ENCODE results near the gene CTDP1.
"Not testable (repeated sequence)": the region's sequence is repeated elsewhere in the genome, so short reads cannot be mapped to it uniquely, and the experiment has no call there.

Gene CTDP1

GRCh38 chr18:79704631-79705030, 25.0 kb downstream of the CTDP1 start:
- DNase-seq = no peak

- no peak for DNase-seq
Measured at GRCh38 chr18:79705272-79705671, 25.7 kb downstream of the CTDP1 start.

DNA sequence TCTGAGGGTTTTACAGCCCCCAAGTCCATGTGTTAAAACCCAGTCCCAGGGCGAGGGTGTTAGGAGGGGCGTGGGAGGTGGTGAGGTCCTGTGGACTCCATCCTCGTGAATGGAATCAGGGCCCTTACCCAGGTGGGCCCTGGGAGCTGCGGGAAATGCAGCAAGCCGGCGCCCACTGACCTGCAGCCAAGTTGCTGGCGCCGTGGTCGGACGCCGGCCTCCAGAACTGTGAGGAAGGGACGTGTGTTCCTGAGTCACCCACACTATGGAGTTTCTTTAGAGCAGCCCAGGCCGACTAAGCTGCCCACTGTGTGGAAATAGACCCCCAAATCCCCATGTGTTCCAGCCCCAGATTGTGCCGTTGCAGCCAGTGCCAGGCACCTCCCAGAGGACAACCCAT, 26.4 kb downstream of the CTDP1 start:
- no peak for DNase-seq

DNA sequence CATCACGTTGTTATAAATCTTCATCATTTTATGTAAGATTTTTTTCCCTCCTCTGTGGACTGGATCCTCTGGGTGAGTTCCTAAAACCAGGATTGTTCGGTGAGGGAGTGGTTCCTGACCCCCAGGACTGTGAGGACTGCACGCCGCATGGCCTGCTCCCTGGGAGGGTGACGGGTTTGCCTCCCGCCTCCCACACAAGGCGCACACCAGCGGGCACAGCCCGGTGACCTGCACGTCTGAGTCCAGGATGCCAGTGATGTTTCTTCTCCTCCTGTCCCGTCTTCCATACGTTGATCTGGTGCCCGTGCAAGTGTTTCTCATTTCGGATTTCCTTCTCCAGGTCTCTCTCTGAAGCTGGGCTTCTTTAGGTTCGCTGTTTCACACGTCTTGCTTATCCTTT, 27.1 kb downstream of the CTDP1 start:
- no peak for DNase-seq

DNA sequence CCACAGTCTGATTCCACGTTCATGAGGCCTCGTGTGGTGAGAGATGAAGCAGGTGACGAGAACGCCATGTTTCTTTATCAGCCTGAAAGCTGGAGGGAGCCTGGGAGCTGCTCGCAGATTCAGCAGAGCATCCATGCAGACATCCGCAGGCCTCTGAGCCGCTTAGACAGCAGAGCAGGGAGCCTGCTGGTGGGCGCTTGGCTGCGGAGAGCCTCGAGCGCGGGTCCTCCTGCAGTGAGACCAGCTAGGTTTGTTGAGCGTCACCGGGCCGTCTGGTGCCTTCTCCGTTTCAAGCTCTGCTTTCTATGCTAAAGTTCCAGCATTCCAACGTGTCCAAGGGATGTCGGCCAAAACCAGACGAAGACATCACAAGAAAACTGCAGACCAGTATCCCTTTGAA, 27.6 kb downstream of the CTDP1 start:
- DNase-seq = no peak

DNA sequence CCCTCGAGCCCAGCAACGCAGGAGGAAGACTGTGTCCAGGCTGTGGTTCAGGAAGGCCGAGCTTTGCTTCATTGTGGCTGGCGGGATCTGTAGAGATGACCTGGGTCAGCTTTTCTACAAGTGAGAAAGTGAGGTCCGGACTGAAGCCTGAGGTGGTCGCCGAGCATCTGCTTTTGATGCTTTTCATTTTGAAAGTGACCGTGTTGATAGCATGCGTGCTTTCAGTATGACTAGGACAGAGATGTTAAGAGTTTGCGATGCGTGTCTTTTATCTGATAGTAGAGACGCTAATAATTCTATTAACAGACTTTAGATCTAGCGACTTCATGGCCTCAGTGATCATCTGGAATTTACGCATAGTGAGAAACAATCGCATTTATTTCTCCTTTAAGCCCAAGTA, 28.1 kb downstream of the CTDP1 start:
- DNase-seq = no peak

- DNase-seq = no peak
Measured at GRCh38 chr18:79708412-79708811, 28.8 kb downstream of the CTDP1 start.

DNA sequence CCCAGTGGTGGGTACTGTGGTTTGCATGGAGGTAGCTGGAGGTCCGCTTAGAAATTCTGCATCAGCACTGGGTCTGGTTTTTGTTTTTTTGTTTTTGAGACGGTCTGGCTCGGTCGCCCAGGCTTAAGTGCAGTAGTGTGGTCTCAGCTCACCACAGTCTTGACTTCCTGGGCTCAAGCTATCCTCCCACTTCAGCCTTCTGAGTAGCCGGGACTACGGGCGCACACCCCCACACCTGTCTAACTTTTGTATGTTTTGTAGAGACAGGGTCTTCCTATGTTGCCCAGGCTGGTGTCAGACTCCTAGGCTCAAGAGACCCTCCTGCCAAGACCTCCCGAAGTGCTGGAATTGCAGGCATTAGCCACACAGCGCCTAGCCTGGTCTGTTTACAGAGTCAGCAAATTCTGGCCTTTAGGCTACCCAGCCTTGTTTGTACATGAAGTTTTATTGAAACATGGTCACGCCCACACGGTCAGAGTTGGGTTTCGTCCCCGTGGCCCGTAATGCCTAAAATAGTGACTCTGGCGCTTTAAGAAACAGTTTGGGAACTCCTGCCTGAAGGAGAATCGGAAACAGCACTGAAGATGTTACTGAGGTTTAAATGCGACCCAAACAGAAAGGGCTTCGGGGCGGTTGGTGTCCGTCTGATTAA, 32.7 kb downstream of the CTDP1 start:
- DNase-seq = no peak

DNA sequence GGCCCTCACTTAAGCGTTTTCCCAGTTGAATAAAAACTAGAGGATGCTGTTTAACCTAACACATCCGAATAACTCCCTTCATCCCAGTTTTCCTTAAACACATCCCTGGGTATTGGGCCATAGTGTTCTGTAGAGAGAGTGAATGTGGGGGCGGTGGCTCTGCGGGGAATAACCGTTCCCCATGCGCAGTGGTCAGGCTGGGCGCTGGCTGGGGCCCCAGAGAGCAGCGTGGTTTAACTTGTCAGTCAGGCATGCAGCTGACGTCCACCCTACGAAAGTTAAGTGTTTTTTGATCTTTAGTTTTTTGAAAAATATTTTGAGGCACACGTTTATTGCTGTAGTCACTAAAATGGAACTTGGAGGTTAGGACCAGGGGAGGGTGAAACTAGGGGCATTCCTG, 33.7 kb downstream of the CTDP1 start:
- no peak for DNase-seq

DNA sequence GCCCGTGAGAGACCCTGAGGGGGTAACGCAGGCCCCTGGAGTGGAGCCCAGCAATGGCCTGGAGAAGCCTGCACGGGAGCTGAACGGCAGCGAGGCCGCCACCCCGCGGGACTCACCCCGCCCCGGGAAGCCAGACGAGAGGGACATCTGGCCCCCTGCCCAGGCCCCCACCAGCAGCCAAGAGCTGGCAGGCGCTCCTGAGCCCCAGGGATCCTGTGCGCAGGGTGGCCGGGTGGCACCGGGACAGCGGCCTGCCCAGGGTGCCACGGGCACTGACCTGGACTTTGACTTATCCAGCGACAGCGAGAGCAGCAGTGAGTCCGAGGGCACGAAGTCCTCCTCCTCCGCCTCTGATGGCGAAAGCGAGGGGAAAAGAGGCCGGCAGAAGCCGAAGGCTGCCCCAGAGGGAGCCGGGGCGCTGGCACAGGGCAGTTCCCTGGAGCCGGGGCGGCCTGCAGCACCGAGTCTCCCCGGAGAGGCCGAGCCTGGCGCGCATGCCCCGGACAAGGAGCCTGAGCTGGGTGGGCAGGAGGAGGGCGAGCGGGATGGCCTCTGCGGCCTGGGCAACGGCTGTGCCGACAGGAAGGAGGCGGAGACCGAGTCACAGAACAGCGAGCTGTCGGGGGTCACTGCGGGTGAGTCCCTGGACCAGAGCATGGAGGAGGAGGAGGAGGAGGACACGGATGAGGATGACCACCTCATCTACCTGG, 35.1 kb downstream of the CTDP1 start:
- DNase-seq = no peak

DNA sequence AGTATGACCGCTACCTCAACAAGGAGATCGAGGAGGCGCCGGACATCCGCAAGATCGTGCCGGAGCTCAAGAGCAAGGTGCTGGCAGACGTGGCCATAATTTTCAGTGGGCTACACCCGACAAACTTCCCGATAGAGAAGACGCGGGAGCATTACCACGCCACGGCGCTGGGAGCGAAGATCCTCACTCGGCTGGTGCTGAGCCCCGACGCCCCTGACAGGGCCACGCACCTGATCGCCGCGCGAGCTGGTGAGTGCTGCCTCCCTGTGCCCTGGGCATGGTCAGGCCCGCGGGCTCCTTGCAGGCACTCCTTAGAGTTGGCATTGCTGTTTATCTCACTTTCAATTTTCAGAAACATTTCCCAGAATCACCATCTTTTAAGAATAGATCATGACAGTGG, 35.7 kb downstream of the CTDP1 start:
- DNase-seq = no peak

DNA sequence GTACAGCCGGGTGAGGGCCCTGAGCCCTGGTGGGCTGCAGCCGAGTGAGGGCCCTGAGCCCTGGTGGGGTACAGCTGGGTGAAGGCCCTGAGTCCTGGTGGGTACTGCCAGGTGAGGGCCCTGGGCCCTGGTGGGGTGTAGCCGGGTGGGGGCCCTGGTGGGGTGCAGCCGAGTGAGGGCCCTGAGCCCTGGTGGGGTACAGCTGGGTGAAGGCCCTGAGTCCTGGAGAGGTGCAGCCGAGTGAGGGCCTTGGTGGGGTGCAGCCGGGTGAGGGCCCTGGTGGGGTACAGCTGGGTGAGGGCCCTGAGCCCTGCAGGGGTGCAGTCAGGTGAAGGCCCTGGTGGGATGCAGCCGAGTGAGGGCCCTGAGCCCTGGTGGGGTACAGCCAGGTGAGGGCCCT, 37.5 kb downstream of the CTDP1 start:
- DNase-seq = no peak

DNA sequence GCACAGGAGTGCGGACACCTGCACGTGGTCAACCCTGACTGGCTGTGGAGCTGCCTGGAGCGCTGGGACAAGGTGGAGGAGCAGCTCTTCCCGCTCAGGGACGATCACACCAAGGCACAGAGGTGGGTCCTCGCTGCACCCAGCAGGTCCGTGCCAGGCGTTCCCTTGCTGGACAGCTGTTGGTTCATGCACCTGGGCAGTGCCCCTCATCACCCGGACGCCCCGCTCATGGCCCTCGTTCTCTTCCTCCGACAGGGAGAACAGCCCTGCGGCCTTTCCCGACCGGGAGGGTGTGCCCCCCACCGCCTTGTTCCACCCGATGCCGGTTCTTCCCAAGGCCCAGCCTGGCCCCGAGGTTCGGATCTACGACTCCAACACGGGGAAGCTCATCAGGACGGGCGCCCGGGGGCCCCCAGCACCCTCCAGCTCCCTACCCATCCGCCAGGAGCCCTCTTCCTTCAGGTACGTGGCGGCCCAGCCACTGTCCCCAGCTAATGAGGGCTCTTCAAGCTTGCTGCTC, 38.0 kb downstream of the CTDP1 start:
- DNase-seq = no peak

DNA sequence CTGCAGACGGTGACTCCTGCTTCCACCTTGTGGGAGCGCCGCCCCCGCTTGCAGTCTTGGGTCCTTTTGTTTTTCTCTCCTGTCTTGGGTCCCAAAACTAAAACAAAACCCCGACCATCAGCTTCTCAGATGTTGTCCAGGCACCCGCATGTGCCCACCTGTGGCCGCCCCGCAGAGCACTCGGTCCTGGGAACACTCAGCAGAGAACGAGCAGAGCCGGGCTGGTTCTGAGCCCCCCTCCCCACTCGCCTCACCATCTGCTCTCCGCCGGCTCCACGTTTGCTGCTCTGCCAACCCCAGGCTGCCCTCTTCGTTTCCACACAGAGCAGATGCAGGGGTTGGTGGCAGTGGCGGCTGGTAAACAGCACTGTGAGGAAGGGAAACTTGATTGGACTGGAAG, 38.5 kb downstream of the CTDP1 start:
- no peak for DNase-seq

- DNase-seq = no peak
Measured at GRCh38 chr18:79718878-79719477, 39.4 kb downstream of the CTDP1 start.

DNA sequence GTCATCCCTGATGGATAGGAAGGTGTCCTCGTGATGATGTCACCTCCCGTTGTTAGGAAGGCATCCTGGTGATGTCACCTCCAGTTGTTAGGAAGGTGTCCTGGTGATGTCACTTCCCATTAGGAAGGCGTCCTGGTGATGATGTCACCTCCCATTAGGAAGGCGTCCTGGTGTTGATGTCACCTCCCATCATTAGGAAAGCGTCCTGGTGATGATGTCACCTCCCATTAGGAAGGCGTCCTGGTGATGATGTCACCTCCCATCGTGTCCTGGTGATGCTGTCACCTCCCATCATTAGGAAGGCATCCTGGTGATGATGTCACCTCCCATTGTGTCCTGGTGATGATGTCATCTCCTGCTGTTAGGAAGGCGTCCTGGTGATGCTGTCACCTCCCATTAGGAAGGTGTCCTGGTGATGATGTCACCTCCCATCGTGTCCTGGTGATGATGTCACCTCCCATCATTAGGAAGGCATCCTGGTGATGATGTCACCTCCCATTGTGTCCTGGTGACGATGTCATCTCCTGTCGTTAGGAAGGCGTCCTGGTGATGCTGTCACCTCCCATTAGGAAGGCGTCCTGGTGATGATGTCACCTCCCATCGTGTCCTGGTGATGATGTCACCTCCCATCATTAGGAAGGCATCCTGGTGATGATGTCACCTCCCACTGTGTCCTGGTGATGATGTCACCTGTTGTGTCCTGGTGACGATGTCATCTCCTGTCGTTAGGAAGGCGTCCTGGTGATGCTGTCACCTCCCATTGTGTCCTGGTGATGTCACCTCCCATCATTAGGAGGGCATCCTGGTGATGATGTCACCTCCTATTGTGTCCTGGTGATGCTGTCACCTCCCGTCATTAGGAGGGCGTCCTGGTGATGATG, 40.1 kb downstream of the CTDP1 start:
- not testable (repeated sequence) for DNase-seq

- DNase-seq = no peak
Measured at GRCh38 chr18:79720359-79720733, 40.7 kb downstream of the CTDP1 start.

GRCh38 chr18:79723036-79723435, 43.4 kb downstream of the CTDP1 start:
- no peak for DNase-seq

DNA sequence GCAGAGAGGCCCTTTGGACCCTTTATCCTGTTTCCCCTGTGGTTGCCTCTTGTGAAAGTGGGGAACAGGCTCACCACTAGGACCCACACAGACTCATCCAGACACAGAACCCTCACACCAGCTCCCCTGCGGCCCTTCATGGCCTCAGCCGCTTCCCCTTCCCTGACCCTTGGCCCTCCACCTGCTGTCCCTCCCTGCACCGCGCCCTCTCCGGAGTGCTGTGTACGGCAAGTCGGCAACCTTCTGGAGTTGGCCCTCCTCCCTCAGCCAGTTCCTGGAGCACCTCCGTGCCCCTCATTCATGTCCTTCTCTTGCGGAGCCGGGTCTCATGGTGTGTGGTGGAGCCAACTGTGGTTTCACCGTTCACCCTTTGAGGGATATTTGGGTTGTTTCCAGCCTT, 44.0 kb downstream of the CTDP1 start:
- no peak for DNase-seq

DNA sequence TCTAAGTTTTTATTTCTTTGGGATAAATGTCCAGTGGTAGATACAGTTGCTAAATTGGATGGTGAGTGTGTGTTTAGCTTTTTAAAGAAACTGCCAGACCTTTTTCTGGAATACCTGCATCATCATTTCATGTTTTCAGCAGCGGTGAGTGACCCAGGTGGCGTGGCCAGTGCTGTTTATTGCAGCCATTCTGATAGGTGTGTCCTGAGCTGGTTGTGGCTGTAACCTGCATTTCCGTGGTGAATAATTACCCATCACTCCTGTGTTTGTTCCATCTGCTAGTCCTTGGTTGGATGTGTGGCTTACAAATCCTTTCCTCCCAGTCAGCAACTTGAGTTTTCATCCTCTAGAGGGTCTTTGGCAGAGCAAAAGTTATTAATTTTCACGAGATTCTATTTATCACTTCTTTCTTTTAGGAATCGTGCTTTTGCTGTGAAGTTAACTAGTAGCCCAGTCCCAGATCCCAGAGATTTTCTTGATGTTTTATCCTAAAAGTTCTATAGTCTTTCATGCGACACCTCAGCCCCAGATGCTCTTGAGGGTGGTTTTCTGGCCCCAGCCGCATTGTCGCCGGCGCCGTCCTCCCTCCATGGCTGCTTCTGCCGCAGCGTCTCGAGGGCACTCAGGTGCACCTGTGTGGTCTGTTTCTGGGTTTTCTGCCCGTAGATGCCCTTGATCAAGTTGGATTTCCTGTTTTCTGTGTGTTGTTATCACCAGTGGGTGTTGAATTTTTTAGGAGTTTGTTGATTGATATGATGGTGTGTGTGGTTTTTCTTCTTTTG, 44.9 kb downstream of the CTDP1 start:
- DNase-seq = no peak

DNA sequence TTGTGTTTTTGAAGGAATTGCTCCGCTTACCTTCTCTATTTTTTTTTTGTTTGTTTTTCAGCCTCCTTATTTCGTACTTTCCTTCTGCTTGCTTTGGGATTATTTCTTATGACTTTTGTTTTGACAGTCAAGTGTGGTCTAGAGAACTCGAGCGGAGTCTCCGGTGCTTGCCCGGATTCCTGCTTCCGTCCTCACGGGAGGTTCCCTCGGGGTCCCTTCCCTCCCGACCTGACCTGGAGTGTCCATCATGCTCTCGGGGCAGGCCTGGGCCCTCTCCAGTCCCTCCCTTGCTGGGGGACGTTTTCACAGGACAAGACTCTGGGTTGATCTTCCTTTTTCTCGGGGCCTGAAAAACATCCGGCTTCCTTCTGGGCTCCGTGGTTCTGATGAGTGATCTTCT, 45.9 kb downstream of the CTDP1 start:
- DNase-seq = no peak

GRCh38 chr18:79726721-79727120, 47.1 kb downstream of the CTDP1 start:
- no peak for DNase-seq

DNA sequence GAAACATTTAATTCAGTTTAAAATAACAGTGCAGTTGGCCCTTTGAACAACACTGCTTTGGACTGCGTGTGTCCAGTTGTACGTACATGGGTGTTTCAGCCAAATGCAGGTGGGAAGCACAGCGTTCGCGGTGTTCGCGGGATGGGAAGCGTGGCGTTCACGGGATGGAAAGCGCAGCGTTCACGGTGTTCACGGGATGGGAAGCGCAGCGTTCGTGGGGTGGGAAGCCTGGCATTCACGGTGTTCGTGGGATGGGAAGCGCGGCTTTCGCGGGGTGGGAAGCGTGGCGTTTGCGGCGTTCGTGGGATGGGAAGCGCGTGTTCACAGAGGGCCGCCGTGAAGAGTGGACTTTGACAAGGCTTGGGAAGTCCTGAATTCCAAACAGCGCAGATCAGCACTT, 47.6 kb downstream of the CTDP1 start:
- DNase-seq = no peak
